Mesenchymal stem cell (in vitro differentiated cells and primary cell): Measurements from ENCODE around the gene CEP104.
A peak's percentile ranks its signal among the peaks of the same experiment; 100 is the strongest.

Source experiments
- DNase-seq: peaks from one replicate; pipeline ENCODE4 v3.0.0-alpha.2; 2013
- H2AFZ ChIP-seq: one replicate; pipeline ENCODE4 v1.6.1; 2013; ENCODE audit warnings: low read depth, mild to moderate bottlenecking, control low read depth, inconsistent platforms, low read length, moderate library complexity
- H2AK5ac ChIP-seq: 2 replicates; pipeline ENCODE4 v1.6.1; 2013; ENCODE audit warnings: low read length, moderate library complexity, mild to moderate bottlenecking, inconsistent platforms; ENCODE audit not compliant: severe bottlenecking
- H2BK120ac ChIP-seq: one replicate; pipeline ENCODE4 v1.6.1; 2013; ENCODE audit warnings: low read depth, mild to moderate bottlenecking, inconsistent platforms, low read length, moderate library complexity
- H2BK12ac ChIP-seq, 2 experiments: one replicate each; pipeline ENCODE4 v1.6.1; 2013; ENCODE audit warnings: inconsistent platforms in 2 of 2, low read length in 2 of 2, mild to moderate bottlenecking in 2 of 2, moderate library complexity in 2 of 2, control low read depth in 1 of 2
- H2BK15ac ChIP-seq: one replicate; pipeline ENCODE4 v1.6.1; 2013; ENCODE audit warnings: mild to moderate bottlenecking, low read depth, inconsistent platforms; ENCODE audit not compliant: poor library complexity, severe bottlenecking
- H2BK5ac ChIP-seq: 2 replicates; pipeline ENCODE4 v1.6.1; 2013; ENCODE audit warnings: low read depth, mild to moderate bottlenecking, low read length, control low read depth, inconsistent platforms; ENCODE audit not compliant: poor library complexity, severe bottlenecking
- H3K14ac ChIP-seq, 2 experiments: one replicate each; pipeline ENCODE4 v1.6.1; 2013; ENCODE audit warnings: inconsistent platforms in 2 of 2, low read length in 2 of 2, control low read depth in 1 of 2, mild to moderate bottlenecking in 1 of 2, moderate library complexity in 1 of 2
- H3K18ac ChIP-seq, 2 experiments: one replicate each; pipeline ENCODE4 v1.6.1; 2013; ENCODE audit warnings: inconsistent platforms in 2 of 2, low read length in 2 of 2, control low read depth in 1 of 2, low read depth in 1 of 2, mild to moderate bottlenecking in 1 of 2
- H3K23ac ChIP-seq, 2 experiments: one replicate each; pipeline ENCODE4 v1.6.1; 2013; ENCODE audit warnings: inconsistent platforms in 2 of 2, low read length in 2 of 2, mild to moderate bottlenecking in 2 of 2, moderate library complexity in 2 of 2, control low read depth in 1 of 2
- H3K27ac ChIP-seq: 2 replicates; pipeline ENCODE4 v1.5.1; 2013; ENCODE audit warnings: mild to moderate bottlenecking, moderate library complexity, low read length, control low read depth, inconsistent platforms; ENCODE audit not compliant: poor library complexity, severe bottlenecking
- H3K27me3 ChIP-seq, 2 experiments: 2 replicates each; pipeline versions ENCODE4 v1.6.1 to v1.7.0; 2013; ENCODE audit warnings: low read length in 2 of 2, mild to moderate bottlenecking in 2 of 2, moderate library complexity in 2 of 2, control low read depth in 1 of 2, inconsistent platforms in 1 of 2; ENCODE audit not compliant: control insufficient read depth in 1 of 2, insufficient read depth in 1 of 2
- H3K36me3 ChIP-seq, 2 experiments: 2 replicates each; pipeline versions ENCODE4 v1.6.1 to v1.7.0; 2013; ENCODE audit warnings: low read length in 2 of 2, control low read depth in 1 of 2, inconsistent platforms in 1 of 2, low read depth in 1 of 2, mild to moderate bottlenecking in 1 of 2; ENCODE audit not compliant: insufficient read depth in 2 of 2, control insufficient read depth in 1 of 2
- H3K4ac ChIP-seq, 2 experiments: one replicate each; pipeline ENCODE4 v1.6.1; 2013; ENCODE audit warnings: inconsistent platforms in 2 of 2, low read length in 2 of 2, mild to moderate bottlenecking in 2 of 2, moderate library complexity in 2 of 2, control low read depth in 1 of 2, low read depth in 1 of 2
- H3K4me1 ChIP-seq: 2 replicates; pipeline ENCODE4 v1.6.1; 2013; ENCODE audit warnings: low read depth, low read length, control low read depth; ENCODE audit not compliant: control insufficient read depth, insufficient read depth
- H3K4me2 ChIP-seq: 2 replicates; pipeline ENCODE4 v1.6.1; 2013; ENCODE audit warnings: low read length, mild to moderate bottlenecking, inconsistent platforms; ENCODE audit not compliant: poor library complexity, severe bottlenecking
- H3K4me3 ChIP-seq, 2 experiments: 2 replicates each; pipeline versions ENCODE4 v1.5.1 to v1.7.0; 2013; ENCODE audit warnings: low read length in 2 of 2, mild to moderate bottlenecking in 2 of 2, control low read depth in 1 of 2, low read depth in 1 of 2; ENCODE audit not compliant: insufficient read depth in 1 of 2
- H3K79me1 ChIP-seq: replicated peaks from 2 replicates; pipeline ENCODE4 v1.6.1; 2013; ENCODE audit warnings: mild to moderate bottlenecking, control low read depth, low read length, inconsistent platforms; ENCODE audit not compliant: poor library complexity, severe bottlenecking
- H3K9ac ChIP-seq: 2 replicates; pipeline ENCODE4 v1.7.0; 2013; ENCODE audit warnings: mild to moderate bottlenecking, low read length, moderate library complexity
- H3K9me3 ChIP-seq: 2 replicates; pipeline ENCODE4 v1.7.0; 2013; ENCODE audit warnings: mild to moderate bottlenecking, low read length; ENCODE audit not compliant: control insufficient read depth
- H4K8ac ChIP-seq: one replicate; pipeline ENCODE4 v1.6.1; 2013; ENCODE audit warnings: inconsistent platforms, mild to moderate bottlenecking, low read length, moderate library complexity
- H4K91ac ChIP-seq: one replicate; pipeline ENCODE4 v1.6.1; 2013; ENCODE audit warnings: mild to moderate bottlenecking, low read length, inconsistent platforms
- WGBS: methylation state at CpG from one replicate; pipeline ENCODE4 v1.1.7; 2013; ENCODE audit warnings: mixed read lengths; 5-methylcytosine and 5-hydroxymethylcytosine counted together

The CEP104 gene

DNA sequence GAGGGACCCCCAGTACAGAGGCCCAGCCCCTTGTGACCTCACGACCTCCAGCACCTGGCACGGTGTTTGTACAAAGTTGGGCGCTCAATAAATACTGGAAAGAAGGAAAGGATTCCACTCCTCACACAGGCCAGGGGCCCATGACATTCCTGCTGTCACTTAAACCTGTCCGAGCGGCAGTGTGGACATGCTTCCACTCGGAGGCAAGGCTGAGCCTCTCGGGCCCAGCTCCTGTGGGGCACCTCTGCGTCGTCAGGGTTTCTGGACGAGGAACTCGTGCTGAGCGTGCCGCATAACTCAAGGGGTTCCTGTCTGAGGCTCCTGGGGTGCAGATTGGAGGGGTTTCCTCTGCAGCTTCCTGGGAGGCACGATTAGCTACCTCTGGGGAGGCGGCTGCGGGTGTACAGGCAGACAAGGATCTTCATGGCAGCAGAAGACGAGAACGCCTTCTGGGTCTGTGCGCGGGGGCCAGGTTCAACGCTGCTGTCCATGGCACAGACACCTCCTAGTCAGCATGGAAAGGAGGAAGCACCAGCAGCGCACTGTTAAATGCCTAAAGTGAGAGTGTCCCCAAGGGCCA is 88.1 kb downstream of the CEP104 start:
- Histone ChIP-seq H3K9ac (no peak overlapping the region), H3K14ac (no peak overlapping the region), H2AK5ac (no peak overlapping the region), H3K18ac (no peak overlapping the region), H4K8ac (no peak overlapping the region), H2BK12ac (no peak overlapping the region), H2BK15ac (no peak overlapping the region), H3K36me3 (no peaks in the 10 kb centered on the region), H3K27me3 (peaks cover 8 to 62% of the 10 kb centered on the region in 2 experiments), H3K27ac (no peak overlapping the region), H3K4me2 (no peak overlapping the region), H2BK5ac (no peak overlapping the region), H3K4me3 (no peak overlapping the region), H4K91ac (no peak overlapping the region), H3K4ac (no peak overlapping the region), H3K4me1 (peaks cover 26% of the 10 kb centered on the region), H2BK120ac (no peak overlapping the region), H3K79me1 (no peaks in the 10 kb centered on the region), H3K23ac (no peak overlapping the region), H2AFZ (no peak overlapping the region), H3K9me3 (no peaks in the 10 kb centered on the region)
- DNase-seq = no peak
- WGBS = 93% methylated on average over 22 of the region's 22 CpGs

DNA sequence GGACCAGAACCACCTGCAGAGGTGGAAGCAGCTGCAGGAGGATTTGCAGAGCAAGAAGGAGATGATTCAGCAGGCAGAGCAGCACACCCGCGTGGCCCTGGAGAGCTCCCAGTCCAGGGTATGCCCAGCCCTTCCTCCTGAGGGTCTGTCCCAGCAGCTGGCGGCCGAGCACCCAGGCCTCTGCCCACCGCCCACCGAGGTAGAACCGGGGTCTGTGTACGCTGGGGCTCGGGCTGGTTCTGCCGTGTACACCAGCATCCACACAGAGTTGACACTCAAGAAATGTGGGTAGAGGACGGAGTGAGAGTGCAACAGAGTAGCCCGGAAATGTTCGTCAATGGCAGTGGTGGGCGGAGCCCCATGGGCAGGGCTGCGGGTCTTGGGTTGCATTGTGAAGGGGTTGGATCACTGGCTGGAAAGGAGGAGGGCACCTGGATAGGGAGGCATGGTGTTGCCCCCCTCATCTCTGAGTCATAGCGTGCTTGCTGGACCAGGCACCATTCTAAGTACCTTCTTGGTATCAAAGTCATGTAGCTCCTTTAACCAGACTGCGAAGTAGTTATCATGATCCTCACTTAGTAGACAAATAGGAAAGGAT is 89.6 kb downstream of the CEP104 start:
- Histone ChIP-seq H3K18ac (no peak overlapping the region), H2BK12ac (no peak overlapping the region), H2BK15ac (no peak overlapping the region), H3K4me2 (no peak overlapping the region), H3K23ac (no peak overlapping the region), H2BK120ac (no peak overlapping the region), H2AK5ac (no peak overlapping the region), H3K4me3 (no peak overlapping the region), H3K79me1 (no peaks in the 10 kb centered on the region), H2BK5ac (no peak overlapping the region), H3K27me3 (peaks cover 8 to 75% of the 10 kb centered on the region in 2 experiments), H3K14ac (no peak overlapping the region), H4K8ac (no peak overlapping the region), H4K91ac (peak overlapping the region; percentile 28), H3K4ac (no peak overlapping the region), H3K9me3 (no peaks in the 10 kb centered on the region), H3K9ac (no peak overlapping the region), H3K4me1 (peaks cover 13% of the 10 kb centered on the region), H3K36me3 (no peaks in the 10 kb centered on the region), H3K27ac (no peak overlapping the region), H2AFZ (no peak overlapping the region)
- 95% methylated on average over 17 of the region's 17 CpGs for WGBS
- no peak for DNase-seq

DNA sequence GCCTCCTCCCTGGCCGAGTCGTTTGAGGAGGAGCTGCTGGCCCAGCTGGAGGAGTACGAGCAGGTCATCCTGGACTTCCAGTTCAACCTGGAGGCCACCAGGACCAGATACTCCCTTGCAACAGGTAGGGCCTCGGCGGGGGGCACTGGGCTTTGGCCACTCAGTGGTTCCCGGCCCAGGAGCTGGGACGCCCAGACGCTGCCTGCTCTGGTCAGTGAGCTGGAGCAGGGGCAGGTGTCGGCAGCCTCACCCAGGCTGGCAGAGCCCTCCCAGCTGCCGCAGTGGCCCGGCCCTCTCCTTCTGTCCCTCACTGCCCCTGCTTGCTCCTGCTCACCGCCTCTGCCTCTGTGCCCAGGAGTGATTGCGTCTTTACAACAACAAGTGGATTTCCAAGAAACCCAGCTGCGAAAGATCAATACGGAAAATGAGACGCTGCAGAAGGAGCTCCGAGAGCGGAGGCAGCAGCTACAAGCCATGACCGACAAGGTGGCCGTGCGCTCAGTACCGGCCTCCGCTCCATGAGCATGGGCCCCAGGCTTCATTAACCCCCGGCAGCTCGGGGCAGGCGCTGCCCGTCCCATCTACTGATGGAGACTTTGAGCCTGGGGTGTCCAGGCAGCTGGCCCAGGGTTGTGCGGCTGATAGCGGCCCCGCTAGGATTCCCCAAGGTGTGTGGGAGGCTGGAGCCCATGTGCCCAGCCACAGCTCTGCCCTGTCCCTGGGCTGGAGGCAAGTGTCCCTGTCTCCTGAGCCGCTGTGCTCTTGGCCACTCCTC is 93.5 kb downstream of the CEP104 start:
- 91% methylated on average over 31 of the region's 31 CpGs for WGBS
- Histone ChIP-seq H3K36me3 (no peaks in the 10 kb centered on the region), H2BK12ac (no peak overlapping the region), H3K23ac (no peak overlapping the region), H2AK5ac (no peak overlapping the region), H3K4me1 (no peaks in the 10 kb centered on the region), H3K79me1 (no peaks in the 10 kb centered on the region), H3K4me3 (no peak overlapping the region), H2BK5ac (no peak overlapping the region), H3K9ac (no peak overlapping the region), H2BK15ac (peak overlapping the region; percentile 2), H3K4ac (no peak overlapping the region), H3K4me2 (no peak overlapping the region), H4K8ac (no peak overlapping the region), H3K27me3 (peaks cover 5 to 59% of the 10 kb centered on the region in 2 experiments), H3K9me3 (peaks cover 7% of the 10 kb centered on the region), H3K14ac (no peak overlapping the region), H3K27ac (no peak overlapping the region), H4K91ac (peak overlapping the region; percentile 18), H2BK120ac (no peak overlapping the region), H3K18ac (no peak overlapping the region), H2AFZ (no peak overlapping the region)
- no peak for DNase-seq

- Histone ChIP-seq H2AK5ac (no peak overlapping the region), H2BK5ac (no peak overlapping the region), H3K4me2 (no peak overlapping the region), H3K23ac (no peak overlapping the region), H3K27me3 (peaks cover 5 to 54% of the 10 kb centered on the region in 2 experiments), H3K4me1 (no peaks in the 10 kb centered on the region), H3K14ac (no peak overlapping the region), H3K36me3 (no peaks in the 10 kb centered on the region), H4K91ac (no peak overlapping the region), H3K27ac (no peak overlapping the region), H3K18ac (no peak overlapping the region), H2BK12ac (no peak overlapping the region), H2BK15ac (no peak overlapping the region), H4K8ac (no peak overlapping the region), H3K79me1 (no peaks in the 10 kb centered on the region), H3K9me3 (peaks cover 7% of the 10 kb centered on the region), H3K4me3 (no peak overlapping the region), H3K9ac (no peak overlapping the region), H2AFZ (no peak overlapping the region), H3K4ac (no peak overlapping the region), H2BK120ac (no peak overlapping the region)
- WGBS = 90% methylated on average over 12 of the region's 12 CpGs
- DNase-seq = no peak
Measured at GRCh38 chr1:3762873-3763228, 94.2 kb downstream of the CEP104 start.
